ENCODE measurements around the gene ITIH5.
"Not testable (repeated sequence)": the region's sequence is repeated elsewhere in the genome, so short reads cannot be mapped to it uniquely, and the experiment has no call there.

- TF ChIP-seq EZH2 (optimal IDR thresholded peaks at IDR 0.05; ENCODE audit: low read depth, low read length); CTCF (IDR thresholded peaks at IDR 0.05; ENCODE audit: low read length); EZH2phosphoT487 (IDR thresholded peaks at IDR 0.05; ENCODE audit: low read length): not testable (repeated sequence)
These were observed 25.6 kb upstream of the ITIH5 start for GRCh38 chr10:7692368-7692767.

Measured in MM.1S (cell line).